Caco-2 (cell line): ENCODE results near the gene HOXB9. TPM values are rescaled to one million over a fixed set of nuclear protein-coding genes. Genes with fewer than 3 reads are reported as not detected.
A peak's percentile ranks its signal among the peaks of the same experiment; 100 is the strongest.

Experiments used
- BruUV-seq: library from RNA; stranded (reverse); fragments of 400-500 nt; replicated peaks from 2 replicates; lab custom pipeline; 2021; lab: Mats Ljungman, UMichigan
- CTCF ChIA-PET: fragments of 300-600 bp; sonication (Branson Sonifier 250); formaldehyde crosslinking; loops from one replicate; lab custom pipeline; 2022; ENCODE audit warnings: antibody characterized with exemption; lab: Charles Lee
- POLR2A ChIA-PET: fragments of 300-600 bp; sonication (Branson Sonifier 250); formaldehyde crosslinking; loops from one replicate; lab custom pipeline; 2022; ENCODE audit warnings: antibody characterized with exemption; lab: Charles Lee
- DNase-seq, 2 experiments: peaks; one replicate each; pipeline versions ENCODE4 v3.0.0 to v3.0.0-alpha.2; 2020 to 2022
- H3K27me3 ChIP-seq: replicated peaks from 2 replicates; pipeline ENCODE4 v1.6.0; 2011; ENCODE audit warnings: low read length; ENCODE audit not compliant: control insufficient read depth, insufficient read depth
- H3K36me3 ChIP-seq: 2 replicates; pipeline ENCODE4 v1.5.1; 2011; ENCODE audit warnings: low read length; ENCODE audit not compliant: control insufficient read depth, insufficient read depth
- H3K4me1 ChIP-seq: fragments of 250-450 bp; sonication (Bioruptor Pico); 2 replicates; pipeline ENCODE4 v1.5.1; 2020; ENCODE audit warnings: mild to moderate bottlenecking
- H3K4me3 ChIP-seq: 2 replicates; pipeline ENCODE4 v1.5.1; 2011; ENCODE audit warnings: low read depth, mild to moderate bottlenecking, control low read depth, low read length
- H3K9me3 ChIP-seq: fragments of 250-450 bp; sonication (Bioruptor Pico); 2 replicates; pipeline ENCODE4 v1.5.1; 2020; ENCODE audit warnings: mild to moderate bottlenecking, moderate library complexity
- H3K27ac Mint-ChIP-seq: one replicate; pipeline ENCODE4 v1.8.0; 2022; ENCODE audit warnings: mixed read lengths; ENCODE audit not compliant: unreplicated experiment
- H3K27me3 Mint-ChIP-seq: one replicate; pipeline ENCODE4 v1.8.0; 2022; ENCODE audit warnings: mixed read lengths; ENCODE audit not compliant: insufficient read depth, unreplicated experiment
- H3K36me3 Mint-ChIP-seq: one replicate; pipeline ENCODE4 v1.8.0; 2022; ENCODE audit warnings: mild to moderate bottlenecking, mixed read lengths; ENCODE audit not compliant: insufficient read depth, unreplicated experiment
- H3K4me1 Mint-ChIP-seq: one replicate; pipeline ENCODE4 v1.8.0; 2022; ENCODE audit warnings: low read depth, mixed read lengths; ENCODE audit not compliant: unreplicated experiment
- H3K4me3 Mint-ChIP-seq: one replicate; pipeline ENCODE4 v1.8.0; 2022; ENCODE audit warnings: mild to moderate bottlenecking, moderate library complexity, mixed read lengths; ENCODE audit not compliant: unreplicated experiment
- H3K9me3 Mint-ChIP-seq: one replicate; pipeline ENCODE4 v1.8.0; 2022; ENCODE audit warnings: mixed read lengths; ENCODE audit not compliant: unreplicated experiment
- CTCF ChIP-seq, 2 experiments: fragments of 200-600 bp in 1 of 2; IDR thresholded peaks; 1 replicate in 1 of 2; 2 replicates in 1 of 2; pipeline versions ENCODE4 v1.5.1 to v1.8.0; 2011 to 2022; ENCODE audit warnings: antibody characterized with exemption in 1 of 2, control low read depth in 1 of 2, inconsistent platforms in 1 of 2, low read depth in 1 of 2, low read length in 1 of 2, mild to moderate bottlenecking in 1 of 2, moderate library complexity in 1 of 2; ENCODE audit not compliant: insufficient read depth in 1 of 2, severe bottlenecking in 1 of 2, unreplicated experiment in 1 of 2
- intact Hi-C: fragments of 100-400 bp; cut with micrococcal nuclease; formaldehyde crosslinking; loops from one replicate; pipeline ENCODE4 v1.10.0; 2022; ENCODE audit not compliant: unreplicated experiment
- total RNA-seq: library from RNA; stranded (reverse); gene quantifications from 2 replicates; pipeline ENCODE4 v1.2.3, GENCODE V29; 2022

The HOXB9 gene
- total RNA-seq, 1 experiment from 2014 or later, result 4.5 TPM

GRCh38 chr17:48583708-48584222, 42.4 kb downstream of the HOXB9 start:
- H3K4me3 ChIP-seq, result no peak overlapping the region
- H3K4me1 ChIP-seq, result peaks cover 34% of the 10 kb centered on the region
- Mint-ChIP-seq H3K4me1 (peaks cover 45% of the 10 kb centered on the region), H3K27ac (no peak overlapping the region), H3K9me3 (no peaks in the 10 kb centered on the region), H3K27me3 (peaks cover 45% of the 10 kb centered on the region), H3K36me3 (peaks cover 3% of the 10 kb centered on the region), H3K4me3 (no peak overlapping the region)
- BruUV-seq, result no TSS peak
- intact Hi-C loops, result no loop called here
- no peak for DNase-seq
- CTCF ChIA-PET, result interaction anchor here (1.0 kb wide), 3 partner anchors 86 to 109 kb away, joined by 3 to 6 read pairs (median 3); no protein-coding TSS in a partner anchor
- H3K36me3 ChIP-seq, result no peaks in the 10 kb centered on the region
- TF ChIP-seq CTCF (IDR thresholded peaks at IDR 0.05; ENCODE audit: insufficient read depth in 1 of 2, low read depth in 1 of 2, low read length in 1 of 2, severe bottlenecking in 1 of 2, unreplicated experiment in 1 of 2), result no peak
- no peaks in the 10 kb centered on the region for H3K9me3 ChIP-seq
- POLR2A ChIA-PET, result no interaction called here
- peaks cover 14% of the 10 kb centered on the region for H3K27me3 ChIP-seq

- H3K36me3 Mint-ChIP-seq, result peaks cover 4% of the 10 kb centered on the region
- CTCF ChIA-PET, result interaction anchor here (1.0 kb wide), 1 partner anchor 85 kb away, joined by 3 read pairs; no protein-coding TSS in a partner anchor
- H3K9me3 ChIP-seq, result no peaks in the 10 kb centered on the region
- intact Hi-C loops, result no loop called here
- peaks cover 36% of the 10 kb centered on the region for H3K4me1 ChIP-seq
- H3K27me3 Mint-ChIP-seq, result peaks cover 39% of the 10 kb centered on the region
- no peak overlapping the region for H3K27ac Mint-ChIP-seq
- H3K4me3 ChIP-seq, result no peak overlapping the region
- no peak for TF ChIP-seq CTCF (IDR thresholded peaks at IDR 0.05; ENCODE audit: insufficient read depth in 1 of 2, low read depth in 1 of 2, low read length in 1 of 2, severe bottlenecking in 1 of 2, unreplicated experiment in 1 of 2)
- no peak for DNase-seq
- BruUV-seq, result no TSS peak
- no peak overlapping the region for H3K4me3 Mint-ChIP-seq
- H3K4me1 Mint-ChIP-seq, result peaks cover 46% of the 10 kb centered on the region
- no peaks in the 10 kb centered on the region for H3K9me3 Mint-ChIP-seq
- POLR2A ChIA-PET, result no interaction called here
- H3K36me3 ChIP-seq, result no peaks in the 10 kb centered on the region
- H3K27me3 ChIP-seq, result peaks cover 8% of the 10 kb centered on the region
Observed at GRCh38 chr17:48582750-48583069, 43.4 kb downstream of the HOXB9 start.

GRCh38 chr17:48579760-48580554, 46.2 kb downstream of the HOXB9 start:
- BruUV-seq, result no TSS peak
- Histone ChIP-seq H3K9me3 (no peaks in the 10 kb centered on the region), H3K36me3 (no peaks in the 10 kb centered on the region), H3K4me1 (peaks cover 35% of the 10 kb centered on the region), H3K4me3 (peak overlapping the region; percentile 15; the same call in 1 of the 2 replicates), H3K27me3 (peaks cover 2% of the 10 kb centered on the region)
- peak in 1 of 2 experiments; percentile 58 for DNase-seq
- ChIA-PET POLR2A (interaction anchor here (0.7 kb wide), 2 partner anchors 8 to 348 kb away, joined by 4 to 9 read pairs; no protein-coding TSS in a partner anchor), CTCF (interaction anchor here (0.6 to 1.6 kb wide), 8 partner anchors 9 to 555 kb away, joined by 3 to 7 read pairs (median 4); no protein-coding TSS in a partner anchor)
- no peak overlapping the region for H3K27ac Mint-ChIP-seq
- intact Hi-C loops, result no loop called here
- H3K36me3 Mint-ChIP-seq, result peaks cover 4% of the 10 kb centered on the region
- no peaks in the 10 kb centered on the region for H3K9me3 Mint-ChIP-seq
- peaks cover 35% of the 10 kb centered on the region for H3K4me1 Mint-ChIP-seq
- TF ChIP-seq CTCF (IDR thresholded peaks at IDR 0.05; ENCODE audit: insufficient read depth in 1 of 2, low read depth in 1 of 2, low read length in 1 of 2, severe bottlenecking in 1 of 2, unreplicated experiment in 1 of 2), result no peak
- H3K27me3 Mint-ChIP-seq, result peaks cover 20% of the 10 kb centered on the region
- peak overlapping the region; percentile 88 for H3K4me3 Mint-ChIP-seq
